Measurements from ENCODE around the gene RBM38.

Gene RBM38

DNA sequence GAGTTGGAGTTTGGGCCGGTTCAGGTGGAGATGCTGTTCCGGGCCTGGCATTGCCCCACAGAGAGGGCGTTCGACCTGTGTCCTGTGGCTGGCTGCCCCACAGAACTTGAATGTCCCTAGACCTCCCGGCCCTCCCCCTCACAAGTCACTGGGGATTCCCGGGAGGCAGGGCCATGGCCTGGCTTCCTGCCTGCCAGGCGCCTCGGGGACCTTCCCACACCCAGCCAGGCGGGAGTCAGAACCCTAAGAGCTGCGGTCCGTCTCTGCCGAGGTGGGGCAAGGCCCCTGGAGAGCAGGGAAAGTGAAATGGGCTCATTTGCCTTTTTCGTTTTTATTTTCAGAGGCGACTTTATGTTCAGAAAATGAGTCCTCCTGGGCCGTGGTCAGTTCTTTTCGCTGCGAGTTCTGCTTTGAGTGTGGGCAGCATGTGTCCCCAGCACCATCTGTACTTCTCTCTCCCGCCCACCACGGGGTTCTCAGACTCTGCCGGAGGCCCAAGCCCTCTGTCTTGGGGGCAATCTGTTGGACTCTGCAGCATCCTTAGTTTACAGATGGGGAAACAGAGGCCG lies 8.5 kb downstream of the RBM38 start:
- TF ChIP-seq CTCF (IDR thresholded peaks at IDR 0.05; ENCODE audit: low read depth, low read length) = no peak
- DNase-seq (ENCODE audit: low read depth, low spot score) = no peak
- in situ Hi-C loops (cut with HindIII; ENCODE audit: low sequenced_read_pairs) = no loop called here
- no peak overlapping the region for H3K4me3 ChIP-seq (ENCODE audit: low read depth, low read length)

DNA sequence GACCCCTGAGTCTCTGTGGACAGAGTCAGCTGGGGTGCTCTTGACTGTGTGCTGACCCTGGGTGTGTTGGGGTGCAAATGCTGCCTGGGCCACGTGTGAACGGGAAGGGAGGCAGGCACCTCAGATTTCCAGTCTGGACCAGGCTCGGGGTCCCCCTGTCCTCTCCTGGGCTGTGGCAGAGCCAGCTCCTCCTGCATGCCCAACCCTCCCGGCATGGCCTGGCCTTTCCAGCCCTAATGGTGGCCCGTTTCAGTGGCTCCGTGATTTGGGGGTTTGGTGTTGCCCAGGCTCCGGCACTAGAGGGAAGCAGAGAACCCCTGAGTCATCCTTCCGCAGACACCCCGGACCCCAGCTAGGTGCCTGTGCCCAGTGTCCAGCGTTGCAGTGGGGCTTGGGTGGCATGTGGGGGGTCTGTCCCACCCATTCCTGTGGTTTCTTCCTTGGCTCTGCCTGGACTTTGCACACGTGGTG lies 9.1 kb downstream of the RBM38 start:
- no peak for DNase-seq (ENCODE audit: low read depth, low spot score)
- TF ChIP-seq CTCF (IDR thresholded peaks at IDR 0.05; ENCODE audit: low read depth, low read length) = no peak
- H3K4me3 ChIP-seq (ENCODE audit: low read depth, low read length) = no peak overlapping the region
- in situ Hi-C loops (cut with HindIII; ENCODE audit: low sequenced_read_pairs) = no loop called here

GRCh38 chr20:57400821-57401564 lies 9.8 kb downstream of the RBM38 start:
- in situ Hi-C loops (cut with HindIII; ENCODE audit: low sequenced_read_pairs) = no loop called here
- no peak overlapping the region for H3K4me3 ChIP-seq (ENCODE audit: low read depth, low read length)
- no peak for TF ChIP-seq CTCF (IDR thresholded peaks at IDR 0.05; ENCODE audit: low read depth, low read length)
- DNase-seq (ENCODE audit: low read depth, low spot score) = no peak

DNA sequence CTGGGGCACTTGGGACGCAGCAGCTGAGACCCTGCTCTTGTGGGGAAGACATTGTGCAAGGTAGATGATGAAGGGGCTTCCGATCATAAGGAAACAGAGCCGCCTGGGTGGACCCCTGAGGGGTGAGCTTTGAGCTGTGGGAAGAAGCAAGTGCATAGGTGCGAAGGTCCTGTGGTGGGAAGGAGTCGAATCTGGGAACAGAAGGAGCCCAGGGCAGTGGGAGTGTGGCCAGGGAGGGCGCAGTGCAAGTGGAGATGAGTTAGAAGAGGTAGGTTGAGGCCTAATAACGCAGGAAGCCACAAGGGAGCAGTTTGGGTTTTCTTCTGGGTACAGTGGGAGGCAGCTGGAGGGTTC lies 10.3 kb downstream of the RBM38 start:
- in situ Hi-C loops (cut with HindIII; ENCODE audit: low sequenced_read_pairs) = no loop called here
- H3K4me3 ChIP-seq (ENCODE audit: low read depth, low read length) = no peak overlapping the region
- no peak for TF ChIP-seq CTCF (IDR thresholded peaks at IDR 0.05; ENCODE audit: low read depth, low read length)
- DNase-seq (ENCODE audit: low read depth, low spot score) = no peak

DNA sequence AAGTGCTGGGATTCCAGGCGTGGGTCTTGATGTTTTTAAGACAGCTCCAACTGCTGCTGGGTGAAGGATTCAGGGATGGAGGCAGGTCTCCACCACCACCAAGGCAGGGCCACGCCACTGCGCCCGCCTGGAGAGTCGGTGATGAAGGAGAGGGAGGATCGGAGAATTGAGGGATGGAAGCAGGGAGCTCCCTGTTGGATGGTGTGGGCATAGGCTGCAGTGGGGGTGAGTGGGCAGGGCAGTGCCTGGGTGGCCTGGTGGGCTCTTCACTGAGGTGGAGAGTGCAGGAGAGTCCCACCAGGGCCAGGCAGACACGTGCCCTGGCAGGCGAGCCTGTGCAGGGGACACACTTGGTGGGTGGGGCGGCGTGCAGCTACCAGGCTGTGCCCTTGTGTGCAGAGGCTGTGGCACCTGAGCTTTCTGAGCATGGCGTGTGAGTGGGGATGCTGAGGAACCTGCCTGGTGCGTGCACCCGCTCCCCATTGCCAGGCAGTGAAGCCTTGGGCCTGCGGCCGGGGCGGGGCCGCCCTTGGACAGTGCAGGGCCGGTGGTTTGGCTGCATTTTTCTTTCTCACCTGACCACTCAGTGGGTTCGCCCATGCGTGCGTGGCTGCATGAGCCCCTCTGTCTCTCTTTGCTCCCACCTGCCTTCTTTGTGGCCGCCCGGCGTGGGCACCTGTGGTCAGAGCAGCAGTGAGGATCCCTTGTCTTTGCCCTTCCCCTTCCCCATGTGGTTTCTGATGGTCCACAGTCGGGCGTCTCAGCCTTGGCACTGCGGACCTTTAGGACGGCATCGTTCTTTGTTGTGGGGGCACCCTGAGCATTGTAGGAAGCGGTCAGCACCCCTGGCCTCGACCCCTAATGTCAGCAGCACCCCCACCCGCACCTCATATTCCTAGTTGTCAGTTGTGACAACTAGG lies 11.3 kb downstream of the RBM38 start:
- DNase-seq (ENCODE audit: low read depth, low spot score) = no peak
- in situ Hi-C loops (cut with HindIII; ENCODE audit: low sequenced_read_pairs) = no loop called here
- no peak for TF ChIP-seq CTCF (IDR thresholded peaks at IDR 0.05; ENCODE audit: low read depth, low read length)
- no peak overlapping the region for H3K4me3 ChIP-seq (ENCODE audit: low read depth, low read length)

GRCh38 chr20:57403216-57403615 lies 12.0 kb downstream of the RBM38 start:
- no peak overlapping the region for H3K4me3 ChIP-seq (ENCODE audit: low read depth, low read length)
- no peak for DNase-seq (ENCODE audit: low read depth, low spot score)
- in situ Hi-C loops (cut with HindIII; ENCODE audit: low sequenced_read_pairs) = no loop called here
- TF ChIP-seq CTCF (IDR thresholded peaks at IDR 0.05; ENCODE audit: low read depth, low read length) = no peak

Measured in astrocyte of the spinal cord (primary cell).